T-helper 17 cell (primary cell): ENCODE data around the gene RNF223. TPM values are rescaled to one million over a fixed set of nuclear protein-coding genes. Genes with fewer than 3 reads are reported as not detected.
"Not testable (repeated sequence)": the region's sequence is repeated elsewhere in the genome, so short reads cannot be mapped to it uniquely, and the experiment has no call there.

ENCODE experiments used
- ATAC-seq: fragments of 150-1000 bp; cut with Tn5 transposase; 2 replicates; pipeline ENCODE4 v1.10.0; 2021; ENCODE audit warnings: mild to moderate bottlenecking, moderate library complexity
- DNase-seq, 3 donors: peaks; one replicate each; pipeline versions ENCODE4 v3.0.0 to v3.0.0-alpha.2; 2020 to 2021
- H3K9me3 ChIP-seq: one replicate; pipeline ENCODE4 v1.7.0; 2013; ENCODE audit warnings: low read length, mild to moderate bottlenecking; ENCODE audit not compliant: control insufficient read depth, poor library complexity, severe bottlenecking
- H3K27ac Mint-ChIP-seq: one replicate; pipeline ENCODE4 v1.8.0; 2022; ENCODE audit warnings: mild to moderate bottlenecking, moderate library complexity, mixed read lengths
- H3K27me3 Mint-ChIP-seq: one replicate; pipeline ENCODE4 v1.8.0; 2022; ENCODE audit warnings: mixed read lengths
- H3K36me3 Mint-ChIP-seq: one replicate; pipeline ENCODE4 v1.8.0; 2022; ENCODE audit warnings: low read depth, mixed read lengths
- H3K4me1 Mint-ChIP-seq: one replicate; pipeline ENCODE4 v1.8.0; 2022; ENCODE audit warnings: mild to moderate bottlenecking, mixed read lengths
- H3K4me3 Mint-ChIP-seq: one replicate; pipeline ENCODE4 v1.8.0; 2022; ENCODE audit warnings: mild to moderate bottlenecking, moderate library complexity, mixed read lengths
- total RNA-seq, 4 donors: library from RNA in 2 of 4; stranded (reverse) in 2 of 4; gene quantifications; one replicate each; pipeline ENCODE4 v1.2.3 and lab custom pipeline; 2022 to 2026

RNF223 gene
- total RNA-seq, 2 donors from 2014 or later: not detected

DNA sequence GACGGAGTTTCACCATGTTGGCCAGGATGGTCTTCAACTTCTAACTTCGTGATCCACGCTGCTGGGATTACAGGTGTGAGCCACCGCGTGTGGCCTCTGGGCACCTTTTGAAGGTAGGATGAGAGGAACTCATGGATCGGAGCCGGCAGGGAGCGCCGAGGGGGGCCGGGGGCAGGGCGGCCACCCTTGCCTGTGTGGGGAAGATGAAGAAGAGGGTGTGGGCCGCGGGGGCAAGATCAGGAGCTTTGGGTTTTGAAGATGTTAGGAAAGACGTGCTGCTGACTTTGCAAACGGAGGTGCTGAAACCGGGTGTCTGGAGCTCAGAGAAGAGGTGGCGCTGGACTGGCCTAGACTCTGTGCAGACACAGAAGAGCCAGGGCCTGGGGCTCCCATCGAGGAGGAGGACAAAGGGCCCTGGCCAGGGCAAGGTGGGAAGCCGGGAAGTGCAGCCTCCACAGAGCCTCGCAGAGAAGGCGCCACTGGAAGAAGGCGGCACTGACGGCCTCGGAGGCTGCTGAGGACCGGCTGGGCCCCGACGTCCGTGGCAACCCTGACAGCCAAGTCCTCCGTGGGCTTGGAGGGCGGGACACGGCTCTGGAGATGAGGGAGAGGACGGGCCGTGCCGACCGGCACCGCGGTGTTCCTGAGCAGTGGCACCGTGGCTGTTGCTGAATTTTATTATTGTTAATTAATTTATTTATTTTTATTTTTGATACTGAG is 13.7 kb downstream of the RNF223 start:
- ATAC-seq (no peak), DNase-seq (no peak)
- Mint-ChIP-seq H3K27me3 (peaks cover 33% of the 10 kb centered on the region), H3K27ac (no peak overlapping the region), H3K4me1 (peaks cover 9% of the 10 kb centered on the region), H3K36me3 (no peaks in the 10 kb centered on the region), H3K4me3 (peak overlapping the region; percentile 41)
- H3K9me3 ChIP-seq: no peaks in the 10 kb centered on the region

DNA sequence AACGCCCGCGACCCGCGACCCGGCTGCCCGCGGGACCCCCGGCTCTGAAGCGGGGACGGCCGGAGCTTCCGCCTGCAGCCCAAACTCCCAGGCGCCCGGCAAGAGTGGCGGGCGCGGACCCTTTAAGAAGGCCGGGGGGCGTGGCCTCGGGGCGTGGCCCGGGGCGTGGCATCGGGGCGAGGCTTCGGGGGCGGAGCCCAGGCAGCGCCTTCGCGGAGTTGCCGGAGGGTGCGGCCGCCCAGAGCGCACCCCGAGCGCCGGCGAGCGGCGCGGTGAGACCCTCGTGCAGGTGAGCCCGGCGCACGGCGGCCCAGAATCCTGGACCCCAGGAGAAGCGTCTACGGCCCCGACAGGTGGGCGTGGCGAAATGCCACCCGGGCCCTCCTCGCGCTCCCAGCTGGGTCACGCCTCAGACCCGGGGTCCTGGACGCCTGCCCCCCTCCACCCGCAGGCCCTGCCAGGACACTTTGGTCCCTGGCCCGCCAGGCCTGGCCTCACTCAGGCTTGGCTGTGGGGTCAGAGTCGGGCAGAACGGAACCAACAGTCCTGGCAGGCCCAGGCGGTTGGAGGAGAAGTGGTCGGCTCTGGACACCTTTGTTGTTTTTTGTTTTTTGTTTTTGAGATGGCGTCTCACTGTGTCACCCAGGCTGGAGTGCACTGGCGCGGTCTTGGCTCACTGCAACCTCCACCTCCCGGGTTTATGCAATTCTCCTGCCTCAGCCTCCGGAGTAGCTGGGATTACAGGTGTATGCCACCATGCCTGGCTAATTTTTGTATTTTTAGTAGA is 14.4 kb downstream of the RNF223 start:
- H3K9me3 ChIP-seq: no peaks in the 10 kb centered on the region
- H3K4me3 Mint-ChIP-seq: peak overlapping the region; percentile 41
- ATAC-seq (peak; percentile 80), DNase-seq (peak; percentile 81 to 85 (median 83))
- no peak overlapping the region for H3K27ac Mint-ChIP-seq
- peaks cover 9% of the 10 kb centered on the region for H3K4me1 Mint-ChIP-seq
- H3K27me3 Mint-ChIP-seq: peaks cover 30% of the 10 kb centered on the region
- H3K36me3 Mint-ChIP-seq: no peaks in the 10 kb centered on the region

DNA sequence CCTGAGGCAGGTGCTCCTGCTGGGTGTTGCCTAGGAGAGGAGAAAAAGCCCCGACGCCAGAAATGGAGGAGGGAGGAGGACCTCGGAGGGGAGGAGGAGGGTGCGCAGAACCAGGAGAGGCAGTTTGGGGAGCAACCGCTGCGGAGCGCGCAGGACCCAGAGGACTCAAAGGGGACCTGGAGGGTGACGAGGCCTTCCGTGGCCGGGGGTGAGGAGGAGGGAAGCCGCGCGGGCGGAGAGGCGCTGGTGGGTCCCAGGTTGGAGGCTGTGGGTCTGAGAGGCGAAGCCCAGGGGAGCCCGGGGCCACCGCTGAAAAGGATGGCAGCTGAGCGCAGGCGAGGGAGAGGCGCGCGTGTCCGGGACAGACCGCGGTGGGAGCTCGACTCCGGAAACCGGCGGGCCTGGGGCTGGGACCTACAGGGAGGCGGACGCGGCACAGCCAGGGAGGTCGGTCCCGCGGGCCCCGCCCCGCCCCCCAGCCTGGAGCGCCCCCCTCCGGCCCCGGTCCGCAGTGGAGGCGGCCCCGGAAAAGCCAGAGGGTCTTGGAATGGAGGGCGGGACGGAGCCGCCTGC is 15.1 kb downstream of the RNF223 start:
- Mint-ChIP-seq H3K4me3 (peak overlapping the region; percentile 81), H3K27me3 (peaks cover 30% of the 10 kb centered on the region), H3K36me3 (no peaks in the 10 kb centered on the region), H3K4me1 (peaks cover 9% of the 10 kb centered on the region), H3K27ac (no peak overlapping the region)
- peak in 2 of 3 donors; percentile 28 to 34 for DNase-seq
- no peaks in the 10 kb centered on the region for H3K9me3 ChIP-seq
- ATAC-seq: peak; percentile 25

DNA sequence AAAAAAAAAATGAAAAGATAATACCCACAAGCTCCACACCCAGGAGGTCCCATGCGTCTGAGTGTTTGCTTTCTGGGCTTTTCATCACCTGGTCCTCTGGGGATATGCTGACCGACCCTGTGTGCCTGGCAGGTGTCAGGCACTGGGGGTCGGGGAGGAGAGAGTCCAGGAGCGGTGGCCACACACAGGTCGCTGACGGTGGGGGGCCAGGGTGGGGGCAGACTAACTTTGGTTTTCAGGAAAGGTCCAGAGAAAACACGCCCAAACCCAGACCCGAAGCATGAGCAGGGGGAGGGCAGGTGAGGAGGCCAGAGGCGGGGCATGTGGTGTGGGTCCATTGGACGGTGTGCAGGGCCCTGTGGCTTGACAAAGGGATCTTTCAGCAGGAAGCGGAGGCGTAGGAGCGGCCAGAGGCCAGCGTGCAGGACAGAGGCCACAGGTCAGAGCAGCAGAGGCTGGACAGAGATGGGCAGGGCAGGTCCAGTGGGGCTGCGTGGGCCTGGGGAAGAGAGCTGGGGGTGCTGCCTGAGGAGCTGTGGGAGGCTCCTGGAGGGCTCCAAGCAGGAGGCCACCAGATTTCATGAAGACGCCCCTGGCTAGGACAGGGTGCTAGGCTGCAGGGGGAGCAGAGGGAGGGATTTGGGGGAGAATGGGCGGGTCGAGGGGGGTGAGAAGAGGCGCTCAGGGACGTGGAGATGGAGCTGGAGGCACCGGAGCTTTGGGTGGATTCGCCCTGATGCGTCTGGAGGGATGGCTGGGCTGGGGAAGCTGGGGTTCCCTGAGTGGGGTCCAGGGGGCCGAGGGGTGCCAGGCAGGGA is 15.8 kb downstream of the RNF223 start:
- Mint-ChIP-seq H3K36me3 (no peaks in the 10 kb centered on the region), H3K4me1 (peaks cover 9% of the 10 kb centered on the region), H3K27ac (no peak overlapping the region), H3K4me3 (peak overlapping the region; percentile 81), H3K27me3 (peaks cover 30% of the 10 kb centered on the region)
- no peak for ATAC-seq
- no peaks in the 10 kb centered on the region for H3K9me3 ChIP-seq
- no peak for DNase-seq

DNA sequence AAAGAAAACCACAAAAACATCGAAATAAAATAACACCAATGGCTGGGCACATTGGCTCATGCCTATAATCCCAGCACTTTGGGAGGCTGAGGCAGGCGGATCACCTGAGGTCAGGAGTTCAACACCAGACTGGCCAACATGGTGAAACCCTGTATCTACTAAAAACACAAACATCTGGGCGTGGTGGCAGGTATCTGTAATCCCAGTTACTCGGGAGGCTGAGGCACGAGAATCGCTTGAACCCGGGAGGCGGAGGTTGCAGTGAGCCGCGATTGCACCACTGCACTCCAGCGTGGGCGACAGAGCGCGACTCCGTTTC is 16.4 kb downstream of the RNF223 start:
- H3K9me3 ChIP-seq, H3K36me3 Mint-ChIP-seq, DNase-seq, ATAC-seq, H3K27ac Mint-ChIP-seq, H3K4me1 Mint-ChIP-seq: not testable (repeated sequence)
- Mint-ChIP-seq H3K4me3 (peak overlapping the region; percentile 39), H3K27me3 (peaks cover 25% of the 10 kb centered on the region)

DNA sequence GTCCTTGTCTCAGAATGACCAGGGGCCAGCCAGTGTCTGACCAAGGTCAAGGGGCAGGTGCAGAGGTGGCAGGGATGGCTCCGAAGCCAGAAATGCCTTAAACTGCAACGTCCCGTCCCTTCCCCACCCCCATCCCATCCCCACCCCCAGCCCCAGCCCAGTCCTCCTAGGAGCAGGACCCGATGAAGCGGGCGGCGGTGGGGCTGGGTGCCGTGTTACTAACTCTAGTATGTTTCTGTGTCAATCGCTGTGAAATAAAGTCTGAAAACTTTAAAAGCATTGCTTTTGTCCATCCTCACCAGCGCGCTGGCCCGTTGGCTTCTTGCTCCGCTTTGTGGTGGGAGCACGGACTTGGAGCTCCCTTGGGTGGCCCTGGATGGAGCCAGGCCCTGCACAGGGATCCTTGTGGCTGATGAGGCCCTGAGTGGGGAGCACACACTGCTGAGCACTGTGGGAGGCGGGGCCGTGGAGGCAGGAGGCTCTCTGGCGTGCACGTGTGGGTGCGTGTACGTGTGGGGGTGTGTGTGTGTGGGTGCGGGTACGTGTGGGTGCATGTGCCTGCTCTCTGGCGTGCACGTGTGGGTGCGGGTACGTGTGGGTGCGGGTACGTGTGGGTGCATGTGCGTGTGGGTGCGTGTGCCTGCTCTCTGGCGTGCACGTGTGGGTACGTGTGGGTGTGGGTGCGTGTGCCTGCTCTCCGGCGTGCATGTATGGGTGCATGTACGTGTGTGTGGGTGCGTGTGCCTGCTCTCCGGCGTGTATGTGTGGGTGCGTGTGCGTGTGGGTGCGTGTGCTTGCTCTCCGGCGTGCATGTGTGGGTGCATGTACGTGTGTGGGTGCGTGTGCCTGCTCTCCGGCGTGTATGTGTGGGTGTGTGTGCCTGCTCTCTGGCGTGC is 18.0 kb downstream of the RNF223 start:
- Mint-ChIP-seq H3K4me1 (peaks cover 9% of the 10 kb centered on the region), H3K27ac (no peak overlapping the region), H3K4me3 (no peak overlapping the region), H3K36me3 (no peaks in the 10 kb centered on the region), H3K27me3 (peaks cover 21% of the 10 kb centered on the region)
- DNase-seq (no peak), ATAC-seq (no peak)
- no peaks in the 10 kb centered on the region for H3K9me3 ChIP-seq

DNA sequence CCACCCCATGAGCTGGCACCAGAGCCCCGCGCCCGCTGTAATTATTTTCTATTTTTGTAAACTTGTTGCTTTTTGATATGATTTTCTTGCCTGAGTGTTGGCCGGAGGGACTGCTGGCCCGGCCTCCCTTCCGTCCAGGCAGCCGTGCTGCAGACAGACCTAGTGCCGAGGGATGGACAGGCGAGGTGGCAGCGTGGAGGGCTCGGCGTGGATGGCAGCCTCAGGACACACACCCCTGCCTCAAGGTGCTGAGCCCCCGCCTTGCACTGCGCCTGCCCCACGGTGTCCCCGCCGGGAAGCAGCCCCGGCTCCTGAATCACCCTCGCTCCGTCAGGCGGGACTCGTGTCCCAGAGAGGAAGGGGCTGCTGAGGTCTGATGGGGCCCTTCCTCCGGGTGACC is 19.1 kb downstream of the RNF223 start:
- no peak overlapping the region for H3K27ac Mint-ChIP-seq
- no peak overlapping the region for H3K4me3 Mint-ChIP-seq
- H3K4me1 Mint-ChIP-seq: peaks cover 6% of the 10 kb centered on the region
- H3K36me3 Mint-ChIP-seq: no peaks in the 10 kb centered on the region
- H3K27me3 Mint-ChIP-seq: peaks cover 21% of the 10 kb centered on the region
- ATAC-seq (no peak), DNase-seq (no peak)
- H3K9me3 ChIP-seq: no peaks in the 10 kb centered on the region

DNA sequence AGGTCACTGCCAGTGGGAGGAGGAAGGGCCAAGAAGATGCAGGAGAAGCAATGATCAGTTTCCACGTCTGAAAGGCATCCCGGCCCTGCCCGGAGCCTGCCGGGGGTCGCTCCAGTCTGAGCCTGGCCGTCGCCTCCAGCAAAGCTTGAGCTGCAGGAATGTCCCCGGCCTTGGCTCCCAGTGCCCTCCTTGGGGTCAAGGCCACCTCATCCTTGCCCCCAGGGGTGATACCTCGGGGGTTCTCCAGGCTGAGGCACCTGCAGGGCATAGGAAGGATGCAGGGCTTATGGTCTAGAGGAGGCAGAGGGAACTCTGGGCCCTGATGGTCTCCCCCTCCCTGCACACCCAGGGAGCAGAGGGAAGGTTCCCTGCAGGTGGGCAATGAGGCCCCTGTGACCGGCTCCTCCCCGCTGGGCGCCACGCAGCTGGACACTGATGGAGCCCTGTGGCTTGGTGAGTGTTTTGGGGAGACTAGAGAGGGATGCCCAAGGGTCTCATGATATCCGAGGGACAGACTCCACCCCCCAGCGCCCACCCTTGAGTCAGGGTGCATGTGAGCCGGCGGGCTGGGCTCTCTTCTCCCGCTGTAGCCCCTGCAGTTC is 19.9 kb downstream of the RNF223 start:
- H3K36me3 Mint-ChIP-seq: no peaks in the 10 kb centered on the region
- DNase-seq (no peak), ATAC-seq (no peak)
- no peak overlapping the region for H3K4me3 Mint-ChIP-seq
- H3K4me1 Mint-ChIP-seq: peaks cover 5% of the 10 kb centered on the region
- H3K27ac Mint-ChIP-seq: no peak overlapping the region
- H3K27me3 Mint-ChIP-seq: peaks cover 21% of the 10 kb centered on the region
- H3K9me3 ChIP-seq: no peaks in the 10 kb centered on the region

DNA sequence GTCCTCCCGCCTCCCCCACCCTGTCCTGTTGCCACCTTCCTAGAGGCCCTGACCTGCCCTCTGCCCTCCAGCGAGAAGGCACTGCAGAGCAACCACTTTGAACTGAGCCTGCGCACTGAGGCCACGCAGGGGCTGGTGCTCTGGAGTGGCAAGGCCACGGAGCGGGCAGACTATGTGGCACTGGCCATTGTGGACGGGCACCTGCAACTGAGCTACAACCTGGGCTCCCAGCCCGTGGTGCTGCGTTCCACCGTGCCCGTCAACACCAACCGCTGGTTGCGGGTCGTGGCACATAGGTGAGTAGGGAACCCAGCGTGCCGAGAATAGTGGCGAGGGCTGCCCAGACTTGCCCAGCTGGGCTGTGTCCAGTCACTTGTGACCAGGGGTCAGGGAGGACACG is 20.4 kb downstream of the RNF223 start:
- Mint-ChIP-seq H3K4me3 (no peak overlapping the region), H3K27ac (no peak overlapping the region), H3K27me3 (peaks cover 18% of the 10 kb centered on the region), H3K36me3 (no peaks in the 10 kb centered on the region), H3K4me1 (peaks cover 2% of the 10 kb centered on the region)
- H3K9me3 ChIP-seq: no peaks in the 10 kb centered on the region
- no peak for DNase-seq
- no peak for ATAC-seq

DNA sequence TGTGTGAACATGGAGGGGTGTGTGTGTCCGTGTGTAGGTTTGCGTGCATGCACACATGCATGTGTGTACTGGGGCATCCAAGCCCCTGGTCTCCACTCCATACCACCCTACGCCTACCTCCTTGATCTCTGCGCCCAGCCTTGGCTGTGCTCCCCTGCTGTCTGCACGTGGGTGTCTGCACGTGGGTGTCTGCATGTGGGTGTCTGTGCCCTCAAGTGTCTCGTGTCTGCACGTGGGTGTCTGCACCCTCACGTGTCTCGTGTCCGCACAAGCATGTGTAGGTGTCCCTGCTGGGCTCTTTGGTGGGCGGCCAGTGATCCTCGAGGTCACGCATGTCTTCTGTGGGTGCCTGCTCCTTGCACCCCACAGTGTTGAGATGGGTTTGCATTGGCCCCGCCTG is 21.1 kb downstream of the RNF223 start:
- no peaks in the 10 kb centered on the region for H3K9me3 ChIP-seq
- Mint-ChIP-seq H3K27me3 (peaks cover 12% of the 10 kb centered on the region), H3K27ac (no peak overlapping the region), H3K4me3 (no peak overlapping the region), H3K4me1 (no peaks in the 10 kb centered on the region), H3K36me3 (no peaks in the 10 kb centered on the region)
- DNase-seq (no peak), ATAC-seq (no peak)

DNA sequence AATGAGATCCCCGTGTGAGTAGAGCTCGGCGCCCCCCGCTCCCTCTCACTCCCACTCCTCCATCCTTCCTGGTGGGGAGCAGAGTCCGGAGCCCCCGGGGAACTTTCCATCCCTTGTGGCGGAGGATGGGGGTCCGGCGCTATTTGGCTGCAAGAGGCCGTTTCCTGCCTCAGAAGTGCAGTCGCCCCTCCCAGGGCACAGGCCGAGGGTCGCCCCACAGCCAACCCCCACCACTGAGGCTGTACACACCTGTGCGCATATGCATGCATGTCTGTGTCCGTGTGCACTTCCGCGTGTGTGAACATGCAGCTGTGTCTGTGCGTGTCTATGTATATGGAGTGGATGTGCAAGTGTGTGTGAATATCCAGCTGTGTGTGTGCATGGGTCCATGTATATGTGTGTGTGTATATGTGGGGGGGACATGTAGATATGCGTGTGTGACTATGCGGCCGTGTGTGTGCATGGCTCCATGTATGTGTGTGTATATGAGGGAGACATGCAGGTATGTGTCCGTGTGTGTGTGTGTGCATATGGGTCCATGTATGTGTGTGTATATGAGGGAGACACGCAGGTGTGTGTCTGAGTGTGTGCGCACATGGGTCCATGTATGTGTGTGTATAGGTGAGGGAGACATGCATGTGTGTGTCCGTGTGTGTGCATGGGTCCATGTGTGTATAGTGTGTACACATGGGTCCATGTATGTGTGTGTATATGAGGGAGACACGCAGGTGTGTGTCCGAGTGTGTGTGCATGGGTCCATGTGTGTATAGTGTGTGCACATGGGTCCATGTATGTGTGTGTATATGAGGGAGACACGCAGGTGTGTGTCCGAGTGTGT is 21.9 kb downstream of the RNF223 start:
- no peak overlapping the region for H3K27ac Mint-ChIP-seq
- DNase-seq: no peak
- H3K4me3 Mint-ChIP-seq: no peak overlapping the region
- H3K4me1 Mint-ChIP-seq: no peaks in the 10 kb centered on the region
- ATAC-seq: no peak
- no peaks in the 10 kb centered on the region for H3K9me3 ChIP-seq
- no peaks in the 10 kb centered on the region for H3K36me3 Mint-ChIP-seq
- peaks cover 7% of the 10 kb centered on the region for H3K27me3 Mint-ChIP-seq
